ENCODE data around the gene METRNL. TPM values are rescaled to one million over a fixed set of nuclear protein-coding genes. Genes with fewer than 3 reads are reported as not detected.
A peak's percentile ranks its signal among the peaks of the same experiment; 100 is the strongest.

METRNL gene
- total RNA-seq, 1 experiment from 2014 or later: 29.0 TPM

GRCh38 chr17:83087788-83088360 lies 8.5 kb downstream of the METRNL start:
- intact Hi-C loops (cut with micrococcal nuclease; ENCODE audit: unreplicated experiment): no loop called here
- CTCF ChIA-PET: no interaction called here

DNA sequence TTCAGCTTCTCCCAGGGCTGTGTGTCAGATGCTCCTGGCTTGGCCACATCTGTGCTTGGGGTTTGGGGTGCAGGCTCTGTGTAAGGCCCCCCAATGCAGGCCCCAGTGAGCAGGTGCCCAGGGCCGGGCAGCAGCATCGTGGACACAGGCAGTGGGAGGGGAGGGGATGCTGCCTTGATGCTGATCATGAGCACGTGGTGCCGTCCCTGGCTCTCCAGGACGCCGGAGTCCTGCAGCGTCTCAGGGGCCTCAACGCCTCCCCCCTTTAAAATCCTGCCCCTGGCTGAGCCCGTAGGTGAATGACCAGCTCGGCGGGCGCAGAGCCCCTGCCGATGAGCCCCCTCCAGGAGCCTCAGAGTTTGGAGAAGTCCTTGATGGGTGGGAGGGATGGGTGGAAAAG lies 9.0 kb downstream of the METRNL start:
- intact Hi-C loops (cut with micrococcal nuclease; ENCODE audit: unreplicated experiment): no loop called here
- Mint-ChIP-seq H3K27ac (ENCODE audit: unreplicated experiment) (no peak overlapping the region), H3K4me3 (ENCODE audit: low read depth, unreplicated experiment) (no peak overlapping the region), H3K36me3 (ENCODE audit: insufficient read depth, unreplicated experiment) (peaks cover 34% of the 10 kb centered on the region), H3K9me3 (ENCODE audit: low read depth, unreplicated experiment) (no peaks in the 10 kb centered on the region), H3K4me1 (ENCODE audit: low read depth, unreplicated experiment) (peaks cover 39% of the 10 kb centered on the region), H3K27me3 (ENCODE audit: unreplicated experiment) (no peaks in the 10 kb centered on the region)
- CTCF ChIA-PET: no interaction called here
- no peak for DNase-seq
- BruUV-seq (replicated peaks): no TSS peak
- TF ChIP-seq CTCF (IDR thresholded peaks at IDR 0.05; ENCODE audit: unreplicated experiment): no peak

More at GRCh38 chr17:83087788-83088360, 8.5 kb downstream of the METRNL start:
- BruUV-seq (replicated peaks): no TSS peak
- Mint-ChIP-seq H3K27ac (ENCODE audit: unreplicated experiment) (no peak overlapping the region), H3K27me3 (ENCODE audit: unreplicated experiment) (no peaks in the 10 kb centered on the region), H3K4me1 (ENCODE audit: low read depth, unreplicated experiment) (peaks cover 44% of the 10 kb centered on the region), H3K36me3 (ENCODE audit: insufficient read depth, unreplicated experiment) (peaks cover 36% of the 10 kb centered on the region), H3K4me3 (ENCODE audit: low read depth, unreplicated experiment) (no peak overlapping the region), H3K9me3 (ENCODE audit: low read depth, unreplicated experiment) (no peaks in the 10 kb centered on the region)
- TF ChIP-seq CTCF (IDR thresholded peaks at IDR 0.05; ENCODE audit: unreplicated experiment): no peak
- no peak for DNase-seq

- peak overlapping the region; percentile 31 for H3K4me3 Mint-ChIP-seq (ENCODE audit: low read depth, unreplicated experiment)
- no peak for DNase-seq
- H3K4me1 Mint-ChIP-seq (ENCODE audit: low read depth, unreplicated experiment): peaks cover 34% of the 10 kb centered on the region
- BruUV-seq (replicated peaks): no TSS peak
- no peaks in the 10 kb centered on the region for H3K27me3 Mint-ChIP-seq (ENCODE audit: unreplicated experiment)
- no peak for TF ChIP-seq CTCF (IDR thresholded peaks at IDR 0.05; ENCODE audit: unreplicated experiment)
- H3K27ac Mint-ChIP-seq (ENCODE audit: unreplicated experiment): peak overlapping the region; percentile 34
- peaks cover 36% of the 10 kb centered on the region for H3K36me3 Mint-ChIP-seq (ENCODE audit: insufficient read depth, unreplicated experiment)
- intact Hi-C loops (cut with micrococcal nuclease; ENCODE audit: unreplicated experiment): no loop called here
- no peaks in the 10 kb centered on the region for H3K9me3 Mint-ChIP-seq (ENCODE audit: low read depth, unreplicated experiment)
- CTCF ChIA-PET: no interaction called here
Measured at GRCh38 chr17:83088909-83089308, 9.5 kb downstream of the METRNL start.

- CTCF ChIA-PET: no interaction called here
- H3K9me3 Mint-ChIP-seq (ENCODE audit: low read depth, unreplicated experiment): no peaks in the 10 kb centered on the region
- no peaks in the 10 kb centered on the region for H3K27me3 Mint-ChIP-seq (ENCODE audit: unreplicated experiment)
- peak overlapping the region; percentile 34 for H3K27ac Mint-ChIP-seq (ENCODE audit: unreplicated experiment)
- DNase-seq: no peak
- no TSS peak for BruUV-seq (replicated peaks)
- peak overlapping the region; percentile 31 for H3K4me3 Mint-ChIP-seq (ENCODE audit: low read depth, unreplicated experiment)
- intact Hi-C loops (cut with micrococcal nuclease; ENCODE audit: unreplicated experiment): no loop called here
- peaks cover 28% of the 10 kb centered on the region for H3K4me1 Mint-ChIP-seq (ENCODE audit: low read depth, unreplicated experiment)
- no peak for TF ChIP-seq CTCF (IDR thresholded peaks at IDR 0.05; ENCODE audit: unreplicated experiment)
- peaks cover 37% of the 10 kb centered on the region for H3K36me3 Mint-ChIP-seq (ENCODE audit: insufficient read depth, unreplicated experiment)
Measured at GRCh38 chr17:83089328-83090132, 10.1 kb downstream of the METRNL start.

All from Calu3 (cell line).